ENCODE measurements around the gene SUGCT. TPM values are rescaled to one million over a fixed set of nuclear protein-coding genes. Genes with fewer than 3 reads are reported as not detected.
A peak's percentile ranks its signal among the peaks of the same experiment; 100 is the strongest.

The SUGCT gene
- total RNA-seq, 4 donors from 2014 or later: 7.8 to 15.0 (median 12.8) TPM

DNA sequence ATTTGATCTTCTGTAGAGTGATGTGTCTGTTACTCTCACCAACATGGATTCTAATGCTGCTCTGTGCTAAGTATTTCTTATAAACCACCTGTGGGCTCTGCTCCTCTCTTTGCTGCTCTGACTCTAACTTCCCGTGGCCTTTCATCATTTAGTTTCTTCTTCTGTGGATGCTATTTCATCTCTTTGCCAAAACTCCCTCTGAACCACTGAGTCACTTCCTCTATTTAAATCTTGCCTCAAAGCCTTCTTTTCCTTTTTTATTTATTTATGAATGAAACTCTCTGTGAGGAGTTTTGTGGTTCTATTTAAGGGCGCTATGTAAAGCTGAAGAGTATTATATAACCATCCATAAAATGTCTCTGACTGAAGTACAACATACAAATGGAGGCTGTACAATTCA lies 538.5 kb downstream of the SUGCT start:
- intact Hi-C loops (cut with DNase I): no loop called here
- no peak overlapping the region for H3K27ac ChIP-seq (replicated peaks in 1 of 4)
- DNase-seq (ENCODE audit: extremely low spot score): no peak
- 50% methylated on average over 2 of the region's 2 CpGs for WGBS
- H3K4me1 ChIP-seq: no peaks in the 10 kb centered on the region
- H3K36me3 ChIP-seq: no peaks in the 10 kb centered on the region
- H3K9me3 ChIP-seq: no peaks in the 10 kb centered on the region
- no peak overlapping the region for H3K4me3 ChIP-seq
- H3K27me3 ChIP-seq: no peaks in the 10 kb centered on the region
- TF ChIP-seq POLR2AphosphoS5 (IDR thresholded peaks at IDR 0.05): no peak
- TF ChIP-seq EP300 (IDR thresholded peaks at IDR 0.05): no peak
- TF ChIP-seq, protein P1, sequence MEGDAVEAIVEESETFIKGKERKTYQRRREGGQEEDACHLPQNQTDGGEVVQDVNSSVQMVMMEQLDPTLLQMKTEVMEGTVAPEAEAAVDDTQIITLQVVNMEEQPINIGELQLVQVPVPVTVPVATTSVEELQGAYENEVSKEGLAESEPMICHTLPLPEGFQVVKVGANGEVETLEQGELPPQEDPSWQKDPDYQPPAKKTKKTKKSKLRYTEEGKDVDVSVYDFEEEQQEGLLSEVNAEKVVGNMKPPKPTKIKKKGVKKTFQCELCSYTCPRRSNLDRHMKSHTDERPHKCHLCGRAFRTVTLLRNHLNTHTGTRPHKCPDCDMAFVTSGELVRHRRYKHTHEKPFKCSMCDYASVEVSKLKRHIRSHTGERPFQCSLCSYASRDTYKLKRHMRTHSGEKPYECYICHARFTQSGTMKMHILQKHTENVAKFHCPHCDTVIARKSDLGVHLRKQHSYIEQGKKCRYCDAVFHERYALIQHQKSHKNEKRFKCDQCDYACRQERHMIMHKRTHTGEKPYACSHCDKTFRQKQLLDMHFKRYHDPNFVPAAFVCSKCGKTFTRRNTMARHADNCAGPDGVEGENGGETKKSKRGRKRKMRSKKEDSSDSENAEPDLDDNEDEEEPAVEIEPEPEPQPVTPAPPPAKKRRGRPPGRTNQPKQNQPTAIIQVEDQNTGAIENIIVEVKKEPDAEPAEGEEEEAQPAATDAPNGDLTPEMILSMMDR (IDR thresholded peaks at IDR 0.05): no peak
- no peak for TF ChIP-seq POLR2A (IDR thresholded peaks at IDR 0.05; ENCODE audit: low read depth)

DNA sequence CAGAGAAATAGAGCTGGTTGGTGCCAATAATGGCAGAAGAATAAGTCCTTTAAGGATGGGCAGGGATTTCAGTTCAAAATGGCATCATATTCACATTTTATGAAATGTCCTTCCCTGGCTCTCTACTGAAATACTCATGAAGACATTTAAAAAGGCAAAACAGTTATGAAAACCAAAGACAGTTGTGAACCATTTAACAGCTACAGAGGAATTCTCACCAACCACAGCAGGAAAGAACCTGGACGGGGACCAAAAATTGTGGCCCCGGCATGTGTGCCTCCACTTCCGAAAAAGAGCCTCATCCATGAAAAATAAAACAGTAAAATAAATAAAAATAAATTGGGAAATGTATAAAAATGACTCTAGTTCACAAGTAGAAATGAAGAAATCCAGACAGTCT lies 539.5 kb downstream of the SUGCT start:
- Histone ChIP-seq H3K4me1 (no peaks in the 10 kb centered on the region), H3K9me3 (no peaks in the 10 kb centered on the region), H3K27ac (replicated peaks in 1 of 4) (no peak overlapping the region), H3K4me3 (no peak overlapping the region), H3K36me3 (no peaks in the 10 kb centered on the region), H3K27me3 (no peaks in the 10 kb centered on the region)
- DNase-seq (ENCODE audit: extremely low spot score): peak; percentile 55
- intact Hi-C loops (cut with DNase I): no loop called here
- TF ChIP-seq POLR2AphosphoS5 (IDR thresholded peaks at IDR 0.05): no peak
- TF ChIP-seq POLR2A (IDR thresholded peaks at IDR 0.05; ENCODE audit: low read depth): no peak
- TF ChIP-seq EP300 (IDR thresholded peaks at IDR 0.05): no peak
- TF ChIP-seq, protein P1 (IDR thresholded peaks at IDR 0.05): no peak
- WGBS: 85% methylated on average over 3 of the region's 3 CpGs

DNA sequence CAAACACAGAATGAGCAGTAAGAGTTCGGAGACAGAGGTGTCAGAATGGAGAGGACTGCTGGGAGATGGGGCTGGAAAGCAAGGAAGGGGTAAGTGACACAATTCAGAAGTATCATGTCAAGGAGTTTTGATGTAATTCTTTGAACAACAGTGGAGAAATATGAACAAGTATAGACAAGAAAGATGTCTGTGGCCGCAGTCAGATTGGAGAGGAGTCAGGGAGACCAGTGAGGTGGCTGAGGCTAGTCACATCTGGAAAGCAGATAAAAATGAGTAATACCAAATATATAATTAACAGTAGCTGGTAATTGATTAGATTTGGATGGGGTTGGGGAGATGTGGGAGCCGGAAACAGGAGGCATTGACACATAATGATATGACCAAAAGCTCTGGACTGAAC lies 540.9 kb downstream of the SUGCT start:
- no peak overlapping the region for H3K4me3 ChIP-seq
- 95% methylated on average over 3 of the region's 3 CpGs for WGBS
- H3K4me1 ChIP-seq: no peaks in the 10 kb centered on the region
- no peak overlapping the region for H3K27ac ChIP-seq (replicated peaks in 1 of 4)
- H3K27me3 ChIP-seq: no peaks in the 10 kb centered on the region
- intact Hi-C loops (cut with DNase I): no loop called here
- peak; percentile 79 for DNase-seq (ENCODE audit: extremely low spot score)
- TF ChIP-seq POLR2AphosphoS5 (IDR thresholded peaks at IDR 0.05) (no peak), POLR2A (IDR thresholded peaks at IDR 0.05; ENCODE audit: low read depth) (no peak), EP300 (IDR thresholded peaks at IDR 0.05) (no peak)
- TF ChIP-seq, protein P1 (IDR thresholded peaks at IDR 0.05): no peak
- no peaks in the 10 kb centered on the region for H3K9me3 ChIP-seq
- H3K36me3 ChIP-seq: no peaks in the 10 kb centered on the region

DNA sequence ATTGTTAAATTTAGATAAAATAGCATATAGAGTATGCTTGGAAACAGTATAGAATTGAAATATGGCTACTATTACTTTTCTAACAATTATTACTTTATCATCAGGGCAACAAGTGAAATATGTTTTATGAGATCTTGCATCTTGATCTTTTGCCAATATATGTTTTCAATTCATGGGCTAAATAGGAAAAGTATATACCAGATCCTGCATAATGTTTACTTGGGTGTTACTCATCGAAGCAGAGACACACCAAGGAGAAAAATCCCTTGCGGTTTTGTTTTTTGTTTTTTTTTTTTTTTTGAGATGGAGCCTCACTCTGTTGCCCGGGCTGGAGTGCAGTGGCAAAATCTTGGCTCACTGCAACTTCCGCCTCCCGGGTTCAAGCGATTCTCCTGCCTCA lies 541.4 kb downstream of the SUGCT start:
- Histone ChIP-seq H3K9me3 (no peaks in the 10 kb centered on the region), H3K27ac (replicated peaks in 1 of 4) (no peak overlapping the region), H3K27me3 (no peaks in the 10 kb centered on the region), H3K36me3 (no peaks in the 10 kb centered on the region), H3K4me1 (no peaks in the 10 kb centered on the region), H3K4me3 (no peak overlapping the region)
- intact Hi-C loops (cut with DNase I): no loop called here
- TF ChIP-seq POLR2A (IDR thresholded peaks at IDR 0.05; ENCODE audit: low read depth): no peak
- no peak for TF ChIP-seq POLR2AphosphoS5 (IDR thresholded peaks at IDR 0.05)
- TF ChIP-seq, protein P1 (IDR thresholded peaks at IDR 0.05): no peak
- TF ChIP-seq EP300 (IDR thresholded peaks at IDR 0.05): no peak
- 96% methylated on average over 6 of the region's 6 CpGs for WGBS
- DNase-seq (ENCODE audit: extremely low spot score): no peak

DNA sequence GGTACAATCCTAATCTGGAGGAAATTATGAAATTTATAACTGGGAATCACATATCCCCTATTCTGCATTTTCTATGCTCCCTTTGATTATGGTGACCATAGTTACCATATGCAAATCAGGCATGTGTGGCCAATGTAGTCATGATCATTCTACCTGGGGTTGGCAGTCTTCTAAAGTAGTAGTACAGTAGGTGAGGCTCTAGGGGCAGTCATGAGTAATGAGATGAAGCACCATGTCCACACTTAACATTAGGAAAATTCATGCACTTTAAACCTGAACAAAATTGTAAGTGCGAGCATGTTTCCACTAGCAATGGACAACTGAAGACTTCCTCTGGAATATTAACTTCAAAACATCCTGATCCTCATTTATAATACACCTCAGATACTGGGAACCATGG lies 545.9 kb downstream of the SUGCT start:
- TF ChIP-seq EP300 (IDR thresholded peaks at IDR 0.05) (no peak), POLR2A (IDR thresholded peaks at IDR 0.05; ENCODE audit: low read depth) (no peak), POLR2AphosphoS5 (IDR thresholded peaks at IDR 0.05) (no peak)
- TF ChIP-seq, protein P1 (IDR thresholded peaks at IDR 0.05): peak in 1 of 3 experiments; percentile 38
- no peak overlapping the region for H3K27ac ChIP-seq (replicated peaks in 1 of 4)
- H3K9me3 ChIP-seq: no peaks in the 10 kb centered on the region
- 100% methylated on average over 1 of the region's 1 CpG for WGBS
- no peak for DNase-seq (ENCODE audit: extremely low spot score)
- H3K4me3 ChIP-seq: no peak overlapping the region
- no peaks in the 10 kb centered on the region for H3K36me3 ChIP-seq
- intact Hi-C loops (cut with DNase I): no loop called here
- peaks cover 0 to 5% (median 0%) of the 10 kb centered on the region in 4 donors for H3K27me3 ChIP-seq
- H3K4me1 ChIP-seq: peaks cover 0 to 20% (median 15%) of the 10 kb centered on the region in 4 donors

All from esophagus muscularis mucosa (tissue), 4 donors.